Activated CD4-positive, alpha-beta T cell treated with anti-CD3 and anti-CD28 coated beads, Interleukin-2, amount 10 ng/mL, durations not matched to agents 7 days and 5 days (primary cell): ENCODE measurements around the gene PADI1. TPM values are rescaled to one million over a fixed set of nuclear protein-coding genes. Genes with fewer than 3 reads are reported as not detected.

Experiments used
- CTCF ChIA-PET: fragments of 350-600 bp; sonication (Branson Sonifier 250); formaldehyde crosslinking; loops from one replicate; lab custom pipeline; 2021; ENCODE audit warnings: antibody characterized with exemption; lab: Charles Lee
- POLR2A ChIA-PET: fragments of 350-600 bp; sonication (Branson Sonifier 250); formaldehyde crosslinking; loops from one replicate; lab custom pipeline; 2021; ENCODE audit warnings: antibody characterized with exemption; lab: Charles Lee
- DNase-seq: peaks from one replicate; pipeline ENCODE4 v3.0.0-alpha.2; 2020
- H3K27ac Mint-ChIP-seq: one replicate; pipeline ENCODE4 v1.8.0; 2021; ENCODE audit warnings: mild to moderate bottlenecking, moderate library complexity, mixed read lengths
- H3K27me3 Mint-ChIP-seq: one replicate; pipeline ENCODE4 v1.8.0; 2021; ENCODE audit warnings: mixed read lengths
- H3K36me3 Mint-ChIP-seq: one replicate; pipeline ENCODE4 v1.8.0; 2021; ENCODE audit warnings: low read depth, mixed read lengths
- H3K4me1 Mint-ChIP-seq: one replicate; pipeline ENCODE4 v1.8.0; 2021; ENCODE audit warnings: mixed read lengths
- H3K4me3 Mint-ChIP-seq: one replicate; pipeline ENCODE4 v1.8.0; 2021; ENCODE audit warnings: mild to moderate bottlenecking, moderate library complexity, mixed read lengths
- H3K9me3 Mint-ChIP-seq: one replicate; pipeline ENCODE4 v1.8.0; 2021; ENCODE audit warnings: mixed read lengths
- total RNA-seq, 2 experiments: library from RNA; stranded (reverse); gene quantifications; one replicate each; pipeline ENCODE4 v1.2.3, GENCODE V29; 2021

Gene PADI1
- not detected for total RNA-seq

DNA sequence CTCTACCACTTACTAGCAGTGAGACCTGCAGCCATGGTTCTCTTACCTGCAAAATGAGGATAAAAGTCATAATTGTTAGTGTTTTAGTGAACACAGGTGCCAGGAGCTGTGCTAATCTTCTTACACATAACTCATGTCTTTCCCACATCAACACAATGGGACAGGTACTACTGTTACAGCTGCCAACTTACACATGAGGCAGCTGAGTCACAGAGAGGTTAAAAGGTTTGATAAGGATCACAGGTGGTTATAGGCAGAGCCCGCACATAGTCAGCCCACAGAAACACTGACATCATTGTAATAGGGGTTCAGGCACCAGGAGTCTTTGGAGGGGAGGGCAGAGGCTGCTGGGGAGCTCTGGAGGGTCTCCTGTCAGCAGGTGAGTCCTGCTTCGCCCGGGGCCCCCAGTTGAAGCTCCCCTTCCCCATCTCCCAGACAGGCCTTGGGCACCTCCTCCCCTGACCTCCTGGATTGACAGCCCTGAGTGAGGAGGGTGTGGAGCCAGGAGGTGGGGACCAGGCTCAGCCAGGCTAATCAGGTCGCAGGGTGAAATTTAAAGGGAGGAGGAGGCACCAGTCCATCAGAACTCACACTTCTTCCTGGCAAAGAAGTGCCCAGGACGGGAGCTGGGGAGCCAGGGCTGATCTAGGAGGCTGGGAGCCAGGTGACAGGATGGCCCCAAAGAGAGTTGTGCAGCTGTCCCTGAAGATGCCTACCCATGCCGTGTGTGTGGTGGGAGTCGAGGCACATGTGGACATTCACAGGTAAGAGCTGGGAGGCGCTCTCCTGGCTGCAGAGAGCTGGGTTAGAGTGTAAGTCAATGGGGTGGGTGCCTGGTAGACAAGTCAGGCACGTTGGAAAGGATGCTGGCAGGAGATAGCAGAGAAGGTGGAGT lies at the start of gene PADI1:
PADI1 (plus strand) TSS at position 583 of the 895 bp plus-strand sequence; CDS start at position 673, 90 bp downstream.
- DNase-seq: no peak
- no peaks in the 10 kb centered on the region for H3K36me3 Mint-ChIP-seq
- POLR2A ChIA-PET: no interaction called here
- H3K27ac Mint-ChIP-seq: no peak within 1 kb of the TSS
- H3K4me3 Mint-ChIP-seq: no peak within 1 kb of the TSS
- CTCF ChIA-PET: interaction anchor here (0.9 to 1.4 kb wide), 2 partner anchors 8 to 35 kb away, joined by 3 to 4 read pairs; no protein-coding TSS in a partner anchor
- peaks cover 29% of the 10 kb centered on the region for H3K27me3 Mint-ChIP-seq
- peaks cover 60% of the 10 kb centered on the region for H3K4me1 Mint-ChIP-seq
- H3K9me3 Mint-ChIP-seq: no peaks in the 10 kb centered on the region

DNA sequence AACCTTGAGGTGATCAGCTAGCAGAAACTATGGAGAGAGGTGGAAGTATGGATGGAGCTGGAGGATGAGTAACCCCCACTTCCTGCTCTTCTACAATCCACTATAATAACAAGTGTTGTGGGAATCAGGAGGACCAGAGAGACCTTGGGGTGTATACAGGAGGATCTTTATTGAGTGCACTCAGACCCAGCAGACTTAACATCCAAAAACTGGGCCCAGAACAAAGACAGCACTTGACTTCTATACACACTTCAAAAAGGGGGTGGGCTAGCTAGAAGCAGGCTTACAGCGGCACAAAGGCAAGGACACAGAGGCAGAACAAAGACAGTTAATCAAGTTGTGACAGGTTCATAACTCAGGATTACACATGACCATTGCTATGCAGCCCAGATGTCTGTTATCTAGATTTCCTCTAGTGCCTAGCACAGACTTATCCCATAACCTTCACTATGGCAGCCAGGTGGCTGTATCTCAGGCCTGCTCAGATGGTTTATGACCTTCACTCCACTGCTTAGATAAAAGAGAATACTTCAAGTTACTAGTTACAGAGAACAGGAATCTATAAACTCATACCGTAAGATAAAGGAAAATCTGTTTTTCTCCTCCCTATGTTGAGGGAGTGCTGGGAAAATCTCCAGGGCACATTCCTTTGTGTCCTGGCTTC lies 49.5 kb upstream of the PADI1 start:
- ChIA-PET POLR2A (no interaction called here), CTCF (no interaction called here)
- H3K4me1 Mint-ChIP-seq: peaks cover 5% of the 10 kb centered on the region
- DNase-seq: no peak
- no peak overlapping the region for H3K27ac Mint-ChIP-seq
- no peaks in the 10 kb centered on the region for H3K36me3 Mint-ChIP-seq
- peaks cover 27% of the 10 kb centered on the region for H3K9me3 Mint-ChIP-seq
- H3K27me3 Mint-ChIP-seq: peaks cover 13% of the 10 kb centered on the region
- H3K4me3 Mint-ChIP-seq: no peak overlapping the region

DNA sequence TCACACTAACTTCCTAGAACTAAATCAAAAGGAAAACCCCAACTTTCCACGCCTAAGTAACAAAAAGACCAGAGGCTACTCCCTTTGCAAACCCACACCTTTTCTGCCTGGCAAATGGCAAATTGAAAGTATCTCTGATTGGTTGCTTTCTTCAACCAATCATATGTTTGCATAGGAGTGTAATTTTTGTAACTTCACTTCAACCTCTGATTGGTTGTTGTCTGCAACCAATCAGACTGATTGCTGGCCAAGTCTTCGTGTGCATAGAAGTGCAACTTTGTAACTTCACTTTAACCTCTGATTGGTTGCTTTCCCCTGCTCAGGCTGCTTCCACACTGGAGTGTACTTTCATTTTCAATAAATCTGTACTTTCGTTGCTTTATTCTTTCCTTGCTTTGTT lies 48.8 kb upstream of the PADI1 start:
- no peak for DNase-seq
- ChIA-PET POLR2A (no interaction called here), CTCF (no interaction called here)
- Mint-ChIP-seq H3K27me3 (peaks cover 13% of the 10 kb centered on the region), H3K4me1 (peaks cover 5% of the 10 kb centered on the region), H3K27ac (no peak overlapping the region), H3K4me3 (no peak overlapping the region), H3K36me3 (no peaks in the 10 kb centered on the region), H3K9me3 (peaks cover 27% of the 10 kb centered on the region)

DNA sequence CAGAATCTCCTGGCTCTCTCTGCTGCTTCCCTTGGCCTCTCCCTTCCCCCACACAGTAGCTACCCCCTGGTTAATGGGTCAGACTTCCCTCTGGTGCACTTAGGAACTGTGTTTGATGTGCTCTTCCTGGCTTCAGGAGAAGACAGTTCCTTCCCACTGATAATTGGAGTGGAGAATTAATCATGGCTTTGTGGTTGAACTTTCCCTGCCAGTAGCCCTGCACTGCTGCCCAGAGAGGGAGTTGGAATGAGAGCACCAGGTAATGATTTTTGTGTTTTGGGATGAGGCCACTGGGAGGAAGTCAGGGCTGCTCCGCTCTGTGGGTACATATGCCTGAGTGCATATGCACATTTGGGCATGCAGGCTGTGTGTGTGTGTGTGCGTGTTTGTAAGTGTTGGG lies 46.0 kb upstream of the PADI1 start:
- Mint-ChIP-seq H3K9me3 (peaks cover 25% of the 10 kb centered on the region), H3K36me3 (no peaks in the 10 kb centered on the region), H3K4me1 (peaks cover 8% of the 10 kb centered on the region), H3K27ac (no peak overlapping the region), H3K27me3 (no peaks in the 10 kb centered on the region), H3K4me3 (no peak overlapping the region)
- CTCF ChIA-PET: interaction anchor here (1.0 kb wide), 1 partner anchor 10 kb away, joined by 3 read pairs; no protein-coding TSS in a partner anchor
- POLR2A ChIA-PET: no interaction called here
- no peak for DNase-seq

DNA sequence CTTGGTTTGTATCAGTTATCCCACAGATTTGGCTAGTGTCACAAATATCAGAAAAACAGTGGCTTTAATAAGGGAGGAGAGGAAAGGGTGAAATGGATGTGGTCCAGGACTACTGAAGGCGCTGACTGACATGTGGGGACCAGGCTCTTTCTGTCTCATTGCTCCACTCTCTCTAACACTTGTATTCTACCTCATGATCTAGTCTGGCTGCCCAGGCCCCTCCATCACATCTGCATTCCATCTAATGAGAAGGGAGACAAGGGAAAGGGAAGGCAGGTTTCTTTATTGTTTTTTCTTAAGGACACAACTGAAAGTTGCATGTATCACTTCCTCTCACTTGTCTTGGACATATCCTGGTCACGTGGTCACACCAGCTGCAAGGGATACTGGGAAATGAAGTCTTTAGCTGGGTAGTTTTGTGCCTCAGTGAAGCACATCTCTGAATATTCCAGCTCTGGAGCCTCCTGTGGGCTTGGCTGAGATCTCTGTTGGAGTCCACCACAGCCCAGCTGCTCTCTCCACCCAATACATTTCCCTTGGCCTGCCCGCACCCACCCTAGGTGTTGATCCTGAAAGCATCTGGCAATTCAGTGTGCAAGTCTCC lies 43.7 kb upstream of the PADI1 start:
- Mint-ChIP-seq H3K27ac (no peak overlapping the region), H3K9me3 (peaks cover 7% of the 10 kb centered on the region), H3K4me1 (peaks cover 5% of the 10 kb centered on the region), H3K27me3 (no peaks in the 10 kb centered on the region), H3K4me3 (no peak overlapping the region), H3K36me3 (no peaks in the 10 kb centered on the region)
- ChIA-PET CTCF (no interaction called here), POLR2A (no interaction called here)
- DNase-seq: peak; percentile 11

DNA sequence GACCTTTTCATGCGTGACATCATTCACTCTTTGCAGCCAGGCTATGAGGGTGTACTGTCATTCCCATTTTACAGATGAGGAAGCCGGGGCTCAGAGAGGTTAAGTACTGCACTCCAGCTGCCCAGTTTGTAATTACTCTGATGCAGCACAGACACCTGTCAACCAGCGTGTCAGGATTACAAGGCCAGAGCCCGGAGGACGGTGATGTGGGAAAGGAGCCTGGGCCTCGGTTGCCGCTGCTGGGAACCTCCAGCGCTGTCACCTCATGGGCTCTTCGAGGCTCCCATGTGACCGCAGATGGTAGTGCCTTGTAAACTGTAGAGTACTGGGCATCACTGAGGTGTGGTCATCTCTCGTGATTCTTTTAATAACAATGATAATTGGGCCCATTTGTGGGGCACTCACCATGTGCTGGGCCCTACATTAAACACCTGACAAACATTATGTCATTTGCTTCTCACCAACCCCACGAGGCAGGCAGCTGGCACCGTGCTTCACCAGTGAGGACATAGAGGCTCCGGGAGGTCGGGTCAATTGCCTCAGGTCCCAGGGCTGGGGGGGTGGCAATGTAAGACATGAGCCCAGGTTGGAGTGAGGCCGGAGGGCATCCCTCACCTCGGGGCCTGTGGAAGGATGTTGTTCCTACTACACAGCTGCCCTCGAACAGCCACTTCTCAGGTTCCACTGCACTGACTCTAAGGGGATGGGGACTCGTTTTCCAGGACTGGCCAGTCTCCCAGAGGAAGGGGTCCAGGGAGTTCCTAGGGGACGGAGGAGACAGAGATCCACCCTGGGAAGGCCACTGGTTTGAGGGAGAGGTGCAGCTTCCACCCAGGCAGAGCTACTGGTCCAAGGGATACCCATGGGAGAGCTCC lies 42.8 kb upstream of the PADI1 start:
- Mint-ChIP-seq H3K27ac (no peak overlapping the region), H3K27me3 (peaks cover 2% of the 10 kb centered on the region), H3K9me3 (peaks cover 2% of the 10 kb centered on the region), H3K4me1 (peaks cover 3% of the 10 kb centered on the region), H3K36me3 (no peaks in the 10 kb centered on the region), H3K4me3 (no peak overlapping the region)
- DNase-seq: no peak
- ChIA-PET POLR2A (no interaction called here), CTCF (interaction anchor here (0.5 kb wide), 1 partner anchor 189 kb away, joined by 3 read pairs; no protein-coding TSS in a partner anchor)

DNA sequence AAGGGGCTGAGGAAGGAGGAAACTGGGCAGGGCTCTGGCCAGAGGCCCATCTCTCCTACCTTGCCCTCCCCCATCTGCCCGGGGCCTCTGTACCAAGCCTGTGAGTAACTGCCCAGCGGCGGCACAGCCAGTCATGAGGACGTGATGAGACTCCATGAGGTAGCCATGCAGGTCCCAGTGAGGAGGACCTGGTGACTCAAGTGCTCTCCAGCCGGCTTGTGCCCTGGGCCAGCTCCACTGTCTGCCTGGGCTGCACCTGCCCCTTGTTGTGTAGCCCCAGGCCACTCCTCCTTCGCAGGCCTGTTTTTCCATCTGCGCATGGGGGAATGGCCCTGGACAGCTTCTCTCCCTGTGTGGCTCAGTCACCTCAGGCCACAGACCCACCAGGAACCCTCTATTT lies 42.0 kb upstream of the PADI1 start:
- H3K27me3 Mint-ChIP-seq: peaks cover 2% of the 10 kb centered on the region
- H3K4me3 Mint-ChIP-seq: no peak overlapping the region
- peaks cover 3% of the 10 kb centered on the region for H3K4me1 Mint-ChIP-seq
- CTCF ChIA-PET: no interaction called here
- H3K36me3 Mint-ChIP-seq: no peaks in the 10 kb centered on the region
- POLR2A ChIA-PET: no interaction called here
- DNase-seq: no peak
- peaks cover 2% of the 10 kb centered on the region for H3K9me3 Mint-ChIP-seq
- H3K27ac Mint-ChIP-seq: no peak overlapping the region

DNA sequence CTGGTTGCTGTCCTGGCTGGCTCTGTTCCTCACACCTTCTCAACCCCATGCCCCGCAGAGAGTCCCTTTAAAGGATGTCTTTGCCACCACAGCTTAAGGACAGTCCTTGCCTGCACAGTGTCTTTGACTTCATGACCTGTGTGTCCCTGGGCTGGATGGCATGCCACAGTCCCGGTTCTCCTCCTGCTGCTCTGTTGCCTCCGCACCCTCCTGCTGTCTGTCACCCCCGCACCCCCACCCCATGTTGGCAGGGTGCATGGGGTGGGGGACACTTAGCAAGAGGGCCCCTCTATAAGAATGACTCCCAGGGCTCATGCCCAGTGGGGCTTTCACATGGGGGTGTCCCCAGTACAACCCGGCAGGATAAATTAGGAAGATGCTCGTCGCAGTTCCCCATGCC lies 41.6 kb upstream of the PADI1 start:
- Mint-ChIP-seq H3K36me3 (no peaks in the 10 kb centered on the region), H3K9me3 (peaks cover 2% of the 10 kb centered on the region), H3K4me1 (peaks cover 3% of the 10 kb centered on the region), H3K27ac (no peak overlapping the region), H3K27me3 (peaks cover 2% of the 10 kb centered on the region), H3K4me3 (no peak overlapping the region)
- ChIA-PET POLR2A (no interaction called here), CTCF (no interaction called here)
- no peak for DNase-seq

- POLR2A ChIA-PET: no interaction called here
Measured at GRCh38 chr1:17163789-17164666, 40.9 kb upstream of the PADI1 start.

DNA sequence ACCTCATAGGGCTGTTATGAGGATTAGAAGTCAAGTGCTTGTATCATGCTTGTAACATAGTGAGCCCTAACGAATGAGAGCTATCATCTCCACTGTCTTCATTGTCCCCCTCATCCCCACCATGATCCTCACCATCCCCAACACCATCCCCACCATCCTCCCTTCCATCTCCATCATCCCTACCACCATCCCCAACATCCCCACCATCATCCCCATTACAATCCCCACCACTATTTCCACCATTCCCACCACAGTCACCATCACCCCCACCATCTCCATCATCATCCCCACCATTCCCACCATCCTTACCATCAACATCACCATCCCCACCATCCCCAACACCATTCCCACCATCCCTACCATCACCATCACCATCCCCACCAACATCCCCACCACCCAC lies 39.1 kb upstream of the PADI1 start:
- no peak overlapping the region for H3K27ac Mint-ChIP-seq

More at GRCh38 chr1:17163789-17164666, 40.9 kb upstream of the PADI1 start:
- Mint-ChIP-seq H3K27ac (no peak overlapping the region), H3K9me3 (peaks cover 2% of the 10 kb centered on the region), H3K27me3 (peaks cover 2% of the 10 kb centered on the region), H3K36me3 (no peaks in the 10 kb centered on the region), H3K4me1 (peaks cover 3% of the 10 kb centered on the region), H3K4me3 (no peak overlapping the region)
- CTCF ChIA-PET: no interaction called here
- no peak for DNase-seq

GRCh38 chr1:17167041-17167785 lies 37.7 kb upstream of the PADI1 start:
- H3K27ac Mint-ChIP-seq: no peak overlapping the region
- H3K27me3 Mint-ChIP-seq: peaks cover 7% of the 10 kb centered on the region
- ChIA-PET POLR2A (no interaction called here), CTCF (interaction anchor here (0.7 kb wide), 1 partner anchor 31 kb away, joined by 3 read pairs; no protein-coding TSS in a partner anchor)
- no peaks in the 10 kb centered on the region for H3K9me3 Mint-ChIP-seq
- no peaks in the 10 kb centered on the region for H3K36me3 Mint-ChIP-seq
- no peaks in the 10 kb centered on the region for H3K4me1 Mint-ChIP-seq
- H3K4me3 Mint-ChIP-seq: no peak overlapping the region
- DNase-seq: no peak

More for the DNA sequence above, 39.1 kb upstream of the PADI1 start:
- Mint-ChIP-seq H3K27me3 (peaks cover 5% of the 10 kb centered on the region), H3K9me3 (peaks cover 2% of the 10 kb centered on the region), H3K4me1 (peaks cover 3% of the 10 kb centered on the region), H3K36me3 (no peaks in the 10 kb centered on the region), H3K4me3 (no peak overlapping the region)
- ChIA-PET POLR2A (no interaction called here), CTCF (no interaction called here)
- no peak for DNase-seq
